Body of pancreas (tissue), 4 donors: ENCODE measurements around the gene TNFRSF12A. TPM values are rescaled to one million over a fixed set of nuclear protein-coding genes. Genes with fewer than 3 reads are reported as not detected.

Experiments
- ATAC-seq: fragments of 150-250 bp; one replicate; pipeline ENCODE4 v1.9.1; 2016
- DNase-seq, 4 donors: peaks; one replicate each; pipeline ENCODE4 v3.0.0-alpha.2; 2019
- H3K27ac ChIP-seq, 4 donors: fragments of 200-600 bp; sonication (generic); 1 replicate in 3 of 4; 2 replicates in 1 of 4; pipeline versions ENCODE4 v1.5.1 to v1.6.1; 2016 to 2019; ENCODE audit warnings: mild to moderate bottlenecking in 1 of 4, mixed read lengths in 1 of 4, moderate library complexity in 1 of 4
- H3K27me3 ChIP-seq, 2 donors: fragments of 200-600 bp; sonication (generic); one replicate each; pipeline ENCODE4 v1.6.0; 2016; ENCODE audit warnings: mild to moderate bottlenecking in 1 of 2
- H3K36me3 ChIP-seq, 2 donors: fragments of 200-600 bp; sonication (generic); replicated peaks in 1 of 2; 2 replicates each; pipeline ENCODE4 v1.5.1; 2016; ENCODE audit warnings: low read depth in 2 of 2; ENCODE audit not compliant: insufficient read depth in 1 of 2
- H3K4me1 ChIP-seq: fragments of 200-600 bp; sonication (generic); one replicate; pipeline ENCODE4 v1.6.0; 2016
- H3K4me3 ChIP-seq, 2 donors: fragments of 200-600 bp; sonication (generic); 1 replicate in 1 of 2; 2 replicates in 1 of 2; pipeline ENCODE4 v1.5.1; 2016 to 2019
- H3K9me3 ChIP-seq, 3 donors: fragments of 200-600 bp; sonication (generic); 1 replicate in 2 of 3; 2 replicates in 1 of 3; pipeline ENCODE4 v1.5.1; 2016
- POLR2A ChIP-seq, 3 donors: fragments of 450-650 bp; IDR thresholded peaks; one replicate each; pipeline ENCODE4 v1.6.1; 2016; ENCODE audit warnings: antibody characterized with exemption in 3 of 3, mild to moderate bottlenecking in 2 of 3
- WGBS, 2 donors: methylation state at CpG; one replicate each; pipeline ENCODE4 v1.1.5; 2017; 5-methylcytosine and 5-hydroxymethylcytosine counted together
- intact Hi-C: fragments of 100-400 bp; cut with DNase I; formaldehyde crosslinking; loops from one replicate; pipeline ENCODE4 v1.15.1; 2023
- total RNA-seq, 2 donors: library from RNA; depleted of rRNA; stranded (reverse); fragments of >200 nt; gene quantifications; one replicate each; pipeline ENCODE4 v1.1.0, GENCODE V29; 2016
- TF ChIP-seq, protein P1 (sequence below), 7 experiments: fragments of 450-650 bp in 4 of 7; fragments of 200-600 bp in 3 of 7; sonication (generic) in 3 of 7; IDR thresholded peaks; one replicate each; pipeline ENCODE4 v1.5.1; 2016 to 2019; ENCODE audit warnings: antibody characterized with exemption in 7 of 7

TNFRSF12A gene
- total RNA-seq, 2 donors from 2014 or later, result 132 to 229 TPM

DNA sequence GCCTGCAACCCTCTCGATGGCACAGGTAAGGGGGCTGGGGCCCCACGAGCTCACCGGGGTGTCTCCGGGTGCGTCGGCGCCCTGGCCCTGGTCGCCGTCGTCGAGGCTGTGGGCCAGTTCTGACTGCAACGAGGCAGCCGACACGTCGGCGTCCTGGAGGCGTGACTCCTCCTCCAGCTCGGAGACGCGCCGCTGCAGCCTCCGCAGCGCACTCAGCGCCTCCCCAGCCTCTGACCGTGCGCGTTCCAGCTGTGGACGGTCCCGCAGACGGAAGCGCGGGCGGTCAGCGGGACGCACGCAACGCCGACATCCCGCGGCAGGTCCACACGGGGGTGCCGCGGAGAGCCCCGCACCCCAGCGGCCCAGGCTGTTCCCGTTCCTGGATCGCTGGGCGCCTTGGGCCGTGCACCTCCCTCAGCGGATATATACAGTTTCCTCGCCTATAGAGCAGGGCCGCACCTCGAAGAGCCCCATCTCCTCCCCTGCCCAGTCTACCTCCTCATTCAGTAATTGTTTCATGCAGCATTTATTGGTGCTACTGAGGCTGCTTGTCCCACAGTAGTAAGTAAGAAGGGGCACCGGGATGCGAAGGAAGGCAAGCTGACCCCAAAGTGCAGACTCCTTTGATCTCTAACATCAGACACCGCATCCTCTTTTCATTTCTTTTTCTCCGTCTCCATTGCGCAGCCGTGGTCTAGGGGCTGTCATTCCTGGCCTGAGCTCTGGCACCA lies 9.5 kb downstream of the TNFRSF12A start:
- 64 to 84% methylated on average over 23 to 39 of the region's 59 CpGs for WGBS, 2 donors
- DNase-seq, result peak in 1 of 4 donors; percentile 24
- Histone ChIP-seq H3K27ac (no peak overlapping the region), H3K4me3 (no peak overlapping the region), H3K9me3 (no peaks in the 10 kb centered on the region), H3K36me3 (peaks cover 0 to 9% of the 10 kb centered on the region in 2 donors), H3K27me3 (no peaks in the 10 kb centered on the region), H3K4me1 (peaks cover 74% of the 10 kb centered on the region)
- TF ChIP-seq, protein P1, sequence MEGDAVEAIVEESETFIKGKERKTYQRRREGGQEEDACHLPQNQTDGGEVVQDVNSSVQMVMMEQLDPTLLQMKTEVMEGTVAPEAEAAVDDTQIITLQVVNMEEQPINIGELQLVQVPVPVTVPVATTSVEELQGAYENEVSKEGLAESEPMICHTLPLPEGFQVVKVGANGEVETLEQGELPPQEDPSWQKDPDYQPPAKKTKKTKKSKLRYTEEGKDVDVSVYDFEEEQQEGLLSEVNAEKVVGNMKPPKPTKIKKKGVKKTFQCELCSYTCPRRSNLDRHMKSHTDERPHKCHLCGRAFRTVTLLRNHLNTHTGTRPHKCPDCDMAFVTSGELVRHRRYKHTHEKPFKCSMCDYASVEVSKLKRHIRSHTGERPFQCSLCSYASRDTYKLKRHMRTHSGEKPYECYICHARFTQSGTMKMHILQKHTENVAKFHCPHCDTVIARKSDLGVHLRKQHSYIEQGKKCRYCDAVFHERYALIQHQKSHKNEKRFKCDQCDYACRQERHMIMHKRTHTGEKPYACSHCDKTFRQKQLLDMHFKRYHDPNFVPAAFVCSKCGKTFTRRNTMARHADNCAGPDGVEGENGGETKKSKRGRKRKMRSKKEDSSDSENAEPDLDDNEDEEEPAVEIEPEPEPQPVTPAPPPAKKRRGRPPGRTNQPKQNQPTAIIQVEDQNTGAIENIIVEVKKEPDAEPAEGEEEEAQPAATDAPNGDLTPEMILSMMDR (IDR thresholded peaks at IDR 0.05), result no peak
- no peak for TF ChIP-seq POLR2A (IDR thresholded peaks at IDR 0.05)
- intact Hi-C loops, result no loop called here
- no peak for ATAC-seq

DNA sequence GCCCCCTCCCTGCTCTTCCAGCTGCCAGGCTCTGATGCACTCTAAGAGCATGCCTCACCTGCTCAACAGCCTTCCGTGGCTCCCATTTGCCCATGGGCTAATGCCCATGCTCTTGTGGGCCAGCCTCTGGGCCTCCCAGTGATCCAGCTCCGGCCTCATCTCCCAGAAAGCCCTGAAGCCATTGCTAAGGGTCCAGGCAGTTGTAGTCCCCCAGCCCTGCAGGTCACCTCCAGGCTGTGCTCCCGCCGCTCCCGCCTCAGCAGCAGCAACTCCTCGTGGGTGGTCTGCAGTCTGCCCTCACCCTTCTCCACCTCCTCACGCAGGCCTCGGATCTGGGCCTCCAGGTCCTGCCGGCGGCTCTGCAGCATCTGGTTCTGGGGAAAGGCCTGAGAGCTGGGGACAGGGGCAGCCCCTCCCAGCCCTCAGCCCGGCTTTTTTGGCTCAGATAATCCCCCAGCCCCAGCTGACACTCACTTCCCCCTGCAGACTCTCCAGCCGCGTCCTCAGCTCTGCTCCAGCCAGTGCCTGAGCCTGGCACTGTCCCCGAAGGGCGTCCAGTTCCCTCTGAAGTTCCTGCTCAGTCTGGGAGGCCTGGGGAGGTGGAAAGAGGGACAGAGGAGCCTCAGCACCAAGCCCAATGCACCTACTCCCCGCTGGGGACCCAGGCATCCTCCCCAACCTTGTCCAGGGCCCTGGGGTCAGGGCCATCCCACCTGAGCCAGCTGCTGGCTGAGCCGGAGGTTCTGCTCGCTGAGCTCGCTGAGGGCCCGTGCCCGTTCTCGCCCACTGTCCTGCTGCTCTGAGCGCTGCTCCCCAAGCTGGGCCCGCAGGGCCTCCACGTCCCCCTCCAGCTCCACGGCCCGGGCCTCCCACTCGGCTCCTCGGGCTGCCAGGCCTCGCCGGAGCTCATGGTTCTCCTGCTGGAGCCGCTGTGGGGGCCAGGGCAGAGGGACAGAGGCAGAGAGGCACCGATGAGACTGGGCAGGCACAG lies 10.3 kb downstream of the TNFRSF12A start:
- Histone ChIP-seq H3K4me3 (no peak overlapping the region), H3K36me3 (peaks cover 0 to 9% of the 10 kb centered on the region in 2 donors), H3K27ac (peak overlapping the region in 1 of 4 donors; percentile 56), H3K9me3 (no peaks in the 10 kb centered on the region), H3K27me3 (no peaks in the 10 kb centered on the region), H3K4me1 (peaks cover 70% of the 10 kb centered on the region)
- DNase-seq (no peak), ATAC-seq (no peak)
- WGBS, 2 donors, result 85 to 86% methylated on average over 11 to 33 of the region's 33 CpGs
- intact Hi-C loops, result no loop called here
- TF ChIP-seq, protein P1 (IDR thresholded peaks at IDR 0.05), result no peak
- no peak for TF ChIP-seq POLR2A (IDR thresholded peaks at IDR 0.05)

DNA sequence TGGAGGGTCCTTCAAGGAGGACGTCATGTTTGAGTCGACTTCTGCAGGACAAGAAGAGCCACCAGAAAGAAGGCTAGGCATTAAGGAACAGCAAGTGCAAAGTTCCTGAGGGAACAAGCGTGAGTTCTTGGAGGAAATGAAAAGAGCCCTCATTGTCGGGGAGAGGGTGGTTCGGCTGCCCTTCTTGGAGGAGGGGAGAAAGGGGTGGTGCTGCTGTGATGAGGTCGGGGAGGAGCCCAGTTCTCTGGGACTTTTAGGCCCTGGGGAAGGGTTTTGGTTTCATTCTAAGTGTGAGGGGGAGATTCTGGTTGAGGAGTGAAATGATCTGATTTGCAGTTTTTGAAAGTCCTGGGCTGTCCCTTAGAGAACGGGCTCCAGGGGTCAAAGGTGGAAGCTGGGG lies 12.5 kb downstream of the TNFRSF12A start:
- intact Hi-C loops, result no loop called here
- Histone ChIP-seq H3K27ac (no peak overlapping the region), H3K36me3 (peaks cover 0 to 6% of the 10 kb centered on the region in 2 donors), H3K27me3 (no peaks in the 10 kb centered on the region), H3K9me3 (no peaks in the 10 kb centered on the region), H3K4me1 (peaks cover 77% of the 10 kb centered on the region), H3K4me3 (no peak overlapping the region)
- DNase-seq (no peak), ATAC-seq (no peak)
- WGBS, 2 donors, result 64 to 76% methylated on average over 7 of the region's 7 CpGs
- TF ChIP-seq, protein P1 (IDR thresholded peaks at IDR 0.05), result no peak
- TF ChIP-seq POLR2A (IDR thresholded peaks at IDR 0.05), result no peak

DNA sequence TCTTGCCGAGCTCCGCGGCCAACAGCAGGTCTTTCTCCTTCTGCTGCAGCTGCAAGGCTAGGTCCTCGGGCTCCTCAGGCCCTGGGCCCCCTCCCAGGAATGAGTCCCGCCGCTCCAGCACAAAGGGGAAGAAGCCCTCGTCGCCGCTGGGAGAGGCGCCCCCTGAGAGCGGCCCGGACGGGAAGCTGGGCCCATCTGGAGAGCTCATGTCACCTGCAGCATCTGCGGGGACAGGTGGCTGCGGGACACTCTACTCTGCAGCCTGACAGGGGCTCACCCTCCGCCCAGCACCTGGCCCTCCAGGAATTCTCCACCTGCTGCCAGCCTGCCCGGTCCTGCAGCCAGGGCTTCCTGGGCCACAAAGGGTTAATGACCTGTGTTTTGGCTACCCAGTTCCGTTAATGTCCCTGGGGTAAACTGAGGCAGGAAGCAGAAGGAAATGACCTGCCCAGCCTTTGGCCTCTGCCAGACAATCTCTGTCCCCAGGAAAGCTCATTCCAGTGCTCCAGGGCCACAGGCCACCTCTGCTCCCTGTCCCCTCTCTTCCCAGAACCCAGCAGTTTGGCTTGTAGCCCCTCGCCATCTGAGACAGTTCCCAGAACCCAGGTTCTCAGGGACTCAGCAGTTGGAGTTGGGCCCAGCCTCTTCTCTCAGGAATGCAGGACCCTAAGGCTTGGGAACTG lies 15.3 kb downstream of the TNFRSF12A start:
- Histone ChIP-seq H3K27me3 (no peaks in the 10 kb centered on the region), H3K4me3 (peak overlapping the region; percentile 52 to 92), H3K4me1 (peaks cover 72% of the 10 kb centered on the region), H3K27ac (peak overlapping the region; percentile 95), H3K9me3 (no peaks in the 10 kb centered on the region), H3K36me3 (no peaks in the 10 kb centered on the region)
- peak; percentile 87 to 94 (median 91) for DNase-seq
- intact Hi-C loops, result no loop called here
- 11 to 12% methylated on average over 5 to 19 of the region's 19 CpGs for WGBS, 2 donors
- TF ChIP-seq POLR2A (IDR thresholded peaks at IDR 0.05), result peak in 1 of 3 donors; percentile 42
- TF ChIP-seq, protein P1 (IDR thresholded peaks at IDR 0.05), result no peak
- ATAC-seq, result peak; percentile 62
